Measurements from ENCODE around the gene XXYLT1.

The XXYLT1 gene

DNA sequence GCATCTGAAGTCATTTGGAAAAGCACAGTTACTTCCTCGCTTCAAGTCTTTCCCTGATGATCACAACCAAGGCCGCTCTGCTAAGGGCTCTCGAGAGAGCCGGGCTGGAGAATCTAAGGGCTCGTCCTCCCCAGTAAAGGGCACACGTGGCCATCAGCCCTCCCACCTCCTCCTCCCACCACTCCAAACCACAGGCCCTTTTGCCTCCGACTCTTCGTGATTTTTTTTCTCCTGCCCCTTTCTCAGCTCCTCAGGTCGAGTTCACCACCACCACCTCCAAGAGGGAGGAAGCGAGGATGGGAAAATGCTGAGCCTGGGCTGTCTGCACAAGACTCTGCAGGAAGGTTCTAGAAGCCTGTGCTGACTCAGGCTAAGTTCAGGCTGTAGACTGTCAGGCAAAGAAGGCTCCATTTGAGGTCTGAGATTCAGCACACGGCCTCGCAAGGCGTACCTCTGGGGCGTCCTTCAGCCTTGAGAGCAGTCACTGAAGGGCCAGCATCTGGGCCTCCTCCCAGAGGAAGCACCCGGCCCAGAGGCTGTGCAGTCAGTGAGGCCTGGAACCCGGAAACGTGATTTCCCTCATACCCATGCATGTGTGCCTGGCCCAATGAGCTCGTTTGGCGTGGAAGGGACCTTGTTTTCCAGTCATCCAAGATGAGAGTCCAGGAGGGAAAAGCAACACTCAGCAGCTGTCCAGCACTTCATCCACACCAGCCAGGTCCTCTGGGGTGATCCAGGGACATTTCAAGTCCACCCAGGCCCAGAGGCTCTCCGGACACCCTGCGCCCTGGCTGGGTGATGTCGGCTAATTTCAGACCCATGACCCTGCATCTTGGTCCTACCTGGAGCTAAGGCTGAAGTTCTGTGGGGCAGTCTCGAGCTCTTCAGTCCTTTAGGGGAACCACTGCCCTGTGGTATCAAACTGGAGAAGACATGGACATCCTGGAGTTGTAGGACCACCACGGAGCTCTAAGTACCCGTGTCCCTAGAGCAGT lies 196.8 kb downstream of the XXYLT1 start:
- Histone ChIP-seq H3K36me3 (ENCODE audit: control insufficient read depth in 4 of 4, insufficient read depth in 4 of 4, low read length in 3 of 4) (peaks cover 0 to 19% (median 11%) of the 10 kb centered on the region in 4 experiments), H3K9me3 (ENCODE audit: control extremely low read depth in 1 of 5, control insufficient read depth in 4 of 5, insufficient read depth in 2 of 5, low read depth in 1 of 5, low read length in 4 of 5) (no peaks in the 10 kb centered on the region), H3K27me3 (replicated peaks in 2 of 5; ENCODE audit: control insufficient read depth in 4 of 5, insufficient read depth in 5 of 5, low read length in 4 of 5) (no peaks in the 10 kb centered on the region), H3K4me1 (ENCODE audit: control extremely low read depth in 1 of 4, control insufficient read depth in 4 of 4, insufficient read depth in 4 of 4, low read length in 3 of 4) (peaks cover 0 to 13% (median 10%) of the 10 kb centered on the region in 4 experiments), H3K4me3 (ENCODE audit: control insufficient read depth in 1 of 7, extremely low read depth in 1 of 7, insufficient read depth in 4 of 7, low read depth in 2 of 7, low read length in 6 of 7) (no peak overlapping the region), H3K27ac (ENCODE audit: insufficient read depth in 1 of 2, low read depth in 1 of 2, low read length in 2 of 2, poor library complexity in 1 of 2, severe bottlenecking in 2 of 2) (no peak overlapping the region)
- POLR2A ChIA-PET = no interaction called here
- peak in 1 of 3 donors; percentile 72 for DNase-seq
- CTCF ChIA-PET = interaction anchor here (0.8 to 1.4 kb wide), 5 partner anchors 15 to 431 kb away, joined by 3 to 5 read pairs (median 3); no protein-coding TSS in a partner anchor
- WGBS (ENCODE audit: insufficient coverage) = 84% methylated on average over 20 of the region's 25 CpGs

DNA sequence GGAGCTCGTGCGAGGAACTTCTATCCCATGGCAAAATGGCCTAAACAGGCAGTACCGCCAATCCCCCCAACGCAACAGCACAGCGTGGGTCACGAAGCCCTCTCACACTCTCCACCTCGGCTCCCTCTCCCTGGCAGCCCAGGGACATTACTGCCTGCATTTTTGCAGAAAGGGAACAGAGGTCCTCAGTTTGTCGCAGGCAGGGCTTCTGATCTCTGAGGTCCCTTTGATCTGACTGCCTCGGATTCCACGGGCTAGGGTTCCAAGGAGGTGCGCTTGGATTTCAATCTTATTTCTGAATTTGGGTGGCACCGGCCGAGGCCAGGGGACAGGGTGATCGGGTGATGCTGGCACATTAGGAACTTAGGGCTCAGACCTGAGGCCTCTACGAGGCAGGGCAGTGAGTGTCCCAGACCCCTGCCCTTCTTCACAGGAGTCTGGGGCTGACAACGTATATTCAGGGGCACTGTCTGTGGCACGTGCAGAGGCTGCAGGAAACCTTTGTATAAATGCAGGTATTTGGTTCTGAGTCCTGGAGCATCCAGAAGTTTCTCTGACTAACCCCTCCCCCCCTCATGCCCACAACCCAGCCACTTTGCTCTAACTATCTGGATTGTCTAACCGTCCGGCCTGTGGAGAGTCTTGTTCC lies 197.9 kb downstream of the XXYLT1 start:
- Histone ChIP-seq H3K27me3 (replicated peaks in 2 of 5; ENCODE audit: control insufficient read depth in 4 of 5, insufficient read depth in 5 of 5, low read length in 4 of 5) (no peaks in the 10 kb centered on the region), H3K4me1 (ENCODE audit: control extremely low read depth in 1 of 4, control insufficient read depth in 4 of 4, insufficient read depth in 4 of 4, low read length in 3 of 4) (peaks cover 0 to 9% (median 6%) of the 10 kb centered on the region in 4 experiments), H3K4me3 (ENCODE audit: control insufficient read depth in 1 of 7, extremely low read depth in 1 of 7, insufficient read depth in 4 of 7, low read depth in 2 of 7, low read length in 6 of 7) (no peak overlapping the region), H3K36me3 (ENCODE audit: control insufficient read depth in 4 of 4, insufficient read depth in 4 of 4, low read length in 3 of 4) (peaks cover 0 to 26% (median 17%) of the 10 kb centered on the region in 4 experiments), H3K27ac (ENCODE audit: insufficient read depth in 1 of 2, low read depth in 1 of 2, low read length in 2 of 2, poor library complexity in 1 of 2, severe bottlenecking in 2 of 2) (no peak overlapping the region), H3K9me3 (ENCODE audit: control extremely low read depth in 1 of 5, control insufficient read depth in 4 of 5, insufficient read depth in 2 of 5, low read depth in 1 of 5, low read length in 4 of 5) (no peaks in the 10 kb centered on the region)
- CTCF ChIA-PET = interaction anchor here (0.8 to 1.0 kb wide), 2 partner anchors 9 to 430 kb away, joined by 3 read pairs; no protein-coding TSS in a partner anchor
- POLR2A ChIA-PET = no interaction called here
- 97% methylated on average over 16 of the region's 19 CpGs for WGBS (ENCODE audit: insufficient coverage)
- DNase-seq = no peak

DNA sequence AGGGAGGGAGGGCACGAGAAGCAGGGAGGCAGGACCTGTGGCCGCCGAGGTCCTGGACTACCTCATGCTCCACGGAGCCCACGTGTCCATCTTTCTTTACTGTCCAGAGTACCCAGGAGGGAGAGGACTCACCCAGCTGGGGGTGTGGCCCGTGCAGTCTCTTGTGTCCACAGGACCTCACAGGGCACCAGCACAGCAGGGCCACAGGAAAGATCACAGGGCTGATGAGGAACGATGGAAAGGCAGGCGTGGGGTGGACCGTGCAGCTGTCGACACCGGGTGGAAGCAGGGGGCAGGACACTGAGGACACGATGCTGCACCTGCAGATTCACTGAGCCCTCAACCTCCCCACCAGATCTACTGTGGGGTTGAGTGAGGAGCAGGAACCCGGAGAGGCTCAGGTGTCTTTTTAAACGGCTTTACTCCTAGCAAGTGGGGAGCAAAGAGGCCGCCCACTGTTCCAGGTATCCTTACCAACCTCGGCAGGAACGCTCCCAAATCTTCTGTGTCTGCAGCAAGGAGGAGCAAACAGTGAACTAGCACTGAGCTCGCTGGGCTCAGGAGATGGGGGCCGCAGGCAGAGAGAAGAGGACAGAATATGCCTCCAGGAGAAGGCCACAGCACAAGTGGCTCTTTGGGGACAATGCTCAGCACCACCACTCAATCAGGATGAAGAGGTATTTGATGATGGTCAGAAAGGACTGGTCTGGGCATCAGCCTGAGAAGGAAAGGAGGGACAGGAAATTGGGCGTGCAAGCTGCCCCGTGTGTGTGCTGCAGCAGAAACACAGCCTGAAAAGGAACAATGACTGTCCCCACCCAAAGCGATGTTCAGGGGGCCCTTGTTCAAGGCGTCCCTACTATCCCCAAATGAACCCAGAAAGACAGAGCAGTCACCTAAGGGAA lies 198.8 kb downstream of the XXYLT1 start:
- no peaks in the 10 kb centered on the region for H3K9me3 ChIP-seq (ENCODE audit: control extremely low read depth in 1 of 5, control insufficient read depth in 4 of 5, insufficient read depth in 2 of 5, low read depth in 1 of 5, low read length in 4 of 5)
- no peak overlapping the region for H3K27ac ChIP-seq (ENCODE audit: insufficient read depth in 1 of 2, low read depth in 1 of 2, low read length in 2 of 2, poor library complexity in 1 of 2, severe bottlenecking in 2 of 2)
- over 99% methylated on average over 15 of the region's 23 CpGs for WGBS (ENCODE audit: insufficient coverage)
- POLR2A ChIA-PET = interaction anchor here (0.8 kb wide), 1 partner anchor 155 kb away, joined by 4 read pairs; no protein-coding TSS in a partner anchor
- peaks cover 0 to 9% (median 6%) of the 10 kb centered on the region in 4 experiments for H3K4me1 ChIP-seq (ENCODE audit: control extremely low read depth in 1 of 4, control insufficient read depth in 4 of 4, insufficient read depth in 4 of 4, low read length in 3 of 4)
- peaks cover 0 to 29% (median 23%) of the 10 kb centered on the region in 4 experiments for H3K36me3 ChIP-seq (ENCODE audit: control insufficient read depth in 4 of 4, insufficient read depth in 4 of 4, low read length in 3 of 4)
- no peak overlapping the region for H3K4me3 ChIP-seq (ENCODE audit: control insufficient read depth in 1 of 7, extremely low read depth in 1 of 7, insufficient read depth in 4 of 7, low read depth in 2 of 7, low read length in 6 of 7)
- DNase-seq = no peak
- H3K27me3 ChIP-seq (replicated peaks in 2 of 5; ENCODE audit: control insufficient read depth in 4 of 5, insufficient read depth in 5 of 5, low read length in 4 of 5) = no peaks in the 10 kb centered on the region
- CTCF ChIA-PET = interaction anchor here (1.0 to 1.5 kb wide), 4 partner anchors 9 to 32 kb away, joined by 3 to 9 read pairs (median 3); no protein-coding TSS in a partner anchor

DNA sequence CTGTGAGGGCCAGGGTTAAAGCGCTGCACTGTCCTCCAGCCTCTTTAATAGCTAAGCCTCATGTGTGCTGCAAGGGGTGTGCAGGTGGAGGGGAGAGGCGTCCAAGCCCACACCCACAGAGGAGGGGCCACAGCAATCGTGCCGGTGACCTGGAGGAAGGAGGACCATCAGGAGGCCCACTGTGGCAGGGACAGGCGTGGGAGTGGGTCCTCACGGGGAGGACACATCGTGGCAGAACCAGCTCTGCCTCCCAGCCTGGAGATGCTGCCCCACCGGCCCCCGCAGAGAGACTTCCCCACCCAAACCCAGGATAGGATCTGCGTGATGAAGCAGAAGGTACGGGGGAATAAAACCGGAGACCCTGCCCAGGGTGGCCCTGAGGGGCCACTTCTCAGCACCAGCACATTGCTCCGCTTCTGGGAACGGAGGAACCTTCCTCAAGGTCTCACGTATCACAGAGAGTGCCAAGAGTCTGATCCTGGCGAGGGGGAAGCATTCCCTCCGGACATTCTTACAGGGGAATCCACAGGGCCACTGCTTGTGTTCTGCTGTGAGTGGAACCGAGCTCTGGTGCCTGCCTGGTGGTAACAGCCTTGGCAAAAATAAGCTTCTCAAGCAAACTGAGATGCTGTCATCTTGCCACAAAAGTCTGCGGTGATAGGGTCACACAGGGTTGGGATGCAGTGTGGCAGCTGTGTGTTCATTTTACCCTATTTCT lies 199.8 kb downstream of the XXYLT1 start:
- H3K9me3 ChIP-seq (ENCODE audit: control extremely low read depth in 1 of 5, control insufficient read depth in 4 of 5, insufficient read depth in 2 of 5, low read depth in 1 of 5, low read length in 4 of 5) = peaks cover 0 to 4% (median 0%) of the 10 kb centered on the region in 5 experiments
- peaks cover 0 to 29% (median 23%) of the 10 kb centered on the region in 4 experiments for H3K36me3 ChIP-seq (ENCODE audit: control insufficient read depth in 4 of 4, insufficient read depth in 4 of 4, low read length in 3 of 4)
- POLR2A ChIA-PET = interaction anchor here (0.8 kb wide), 1 partner anchor 156 kb away, joined by 4 read pairs; no protein-coding TSS in a partner anchor
- no peaks in the 10 kb centered on the region for H3K27me3 ChIP-seq (replicated peaks in 2 of 5; ENCODE audit: control insufficient read depth in 4 of 5, insufficient read depth in 5 of 5, low read length in 4 of 5)
- 93% methylated on average over 18 of the region's 19 CpGs for WGBS (ENCODE audit: insufficient coverage)
- DNase-seq = no peak
- CTCF ChIA-PET = interaction anchor here (1.0 to 1.5 kb wide), 4 partner anchors 9 to 31 kb away, joined by 3 to 9 read pairs (median 4); no protein-coding TSS in a partner anchor
- H3K4me1 ChIP-seq (ENCODE audit: control extremely low read depth in 1 of 4, control insufficient read depth in 4 of 4, insufficient read depth in 4 of 4, low read length in 3 of 4) = peaks cover 0 to 9% (median 6%) of the 10 kb centered on the region in 4 experiments
- H3K27ac ChIP-seq (ENCODE audit: insufficient read depth in 1 of 2, low read depth in 1 of 2, low read length in 2 of 2, poor library complexity in 1 of 2, severe bottlenecking in 2 of 2) = no peak overlapping the region
- no peak overlapping the region for H3K4me3 ChIP-seq (ENCODE audit: control insufficient read depth in 1 of 7, extremely low read depth in 1 of 7, insufficient read depth in 4 of 7, low read depth in 2 of 7, low read length in 6 of 7)

DNA sequence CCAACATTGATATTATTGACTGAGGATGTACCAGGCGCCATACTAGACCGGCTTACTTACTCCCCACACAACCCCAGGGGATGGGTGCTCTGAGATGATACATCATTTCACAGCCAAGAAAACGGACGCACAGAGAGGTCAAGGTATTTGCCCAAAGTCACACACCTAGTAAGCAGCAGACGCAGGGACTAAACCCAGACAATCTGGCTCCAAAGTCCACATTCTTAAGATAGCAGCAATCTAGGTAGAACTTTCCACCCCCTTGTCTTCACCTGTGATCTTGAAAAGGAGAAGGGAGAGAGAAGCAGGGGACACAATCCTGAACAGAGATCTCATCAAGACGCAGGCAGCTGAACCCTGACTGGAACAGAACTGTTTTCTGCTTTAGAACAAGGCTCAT lies 200.6 kb downstream of the XXYLT1 start:
- POLR2A ChIA-PET = no interaction called here
- no peak for DNase-seq
- H3K36me3 ChIP-seq (ENCODE audit: control insufficient read depth in 4 of 4, insufficient read depth in 4 of 4, low read length in 3 of 4) = peaks cover 0 to 29% (median 22%) of the 10 kb centered on the region in 4 experiments
- no peaks in the 10 kb centered on the region for H3K27me3 ChIP-seq (replicated peaks in 2 of 5; ENCODE audit: control insufficient read depth in 4 of 5, insufficient read depth in 5 of 5, low read length in 4 of 5)
- CTCF ChIA-PET = interaction anchor here (1.2 kb wide), 1 partner anchor 14 kb away, joined by 4 read pairs; no protein-coding TSS in a partner anchor
- 88% methylated on average over 3 of the region's 6 CpGs for WGBS (ENCODE audit: insufficient coverage)
- peaks cover 0 to 10% (median 0%) of the 10 kb centered on the region in 5 experiments for H3K9me3 ChIP-seq (ENCODE audit: control extremely low read depth in 1 of 5, control insufficient read depth in 4 of 5, insufficient read depth in 2 of 5, low read depth in 1 of 5, low read length in 4 of 5)
- no peak overlapping the region for H3K4me3 ChIP-seq (ENCODE audit: control insufficient read depth in 1 of 7, extremely low read depth in 1 of 7, insufficient read depth in 4 of 7, low read depth in 2 of 7, low read length in 6 of 7)
- no peak overlapping the region for H3K27ac ChIP-seq (ENCODE audit: insufficient read depth in 1 of 2, low read depth in 1 of 2, low read length in 2 of 2, poor library complexity in 1 of 2, severe bottlenecking in 2 of 2)
- H3K4me1 ChIP-seq (ENCODE audit: control extremely low read depth in 1 of 4, control insufficient read depth in 4 of 4, insufficient read depth in 4 of 4, low read length in 3 of 4) = peaks cover 0 to 2% (median under 1%) of the 10 kb centered on the region in 4 experiments
